Keratinocyte (primary cell): ENCODE results near the gene SLC25A21. TPM values are rescaled to one million over a fixed set of nuclear protein-coding genes. Genes with fewer than 3 reads are reported as not detected.
"Not testable (repeated sequence)": the region's sequence is repeated elsewhere in the genome, so short reads cannot be mapped to it uniquely, and the experiment has no call there.

Experiments
- DNase-seq: peaks from one replicate; pipeline ENCODE4 v3.0.0-alpha.2; 2011; ENCODE audit warnings: low read depth, missing footprints, low spot score
- FAIRE-seq: peaks from 2 replicates; lab custom pipeline; 2011; peaks lifted over from hg19 to GRCh38; lab: Jason Lieb, UNC
- H2AFZ ChIP-seq: 2 replicates; pipeline ENCODE4 v1.6.0; 2012; ENCODE audit warnings: low read length, control low read depth, inconsistent platforms; ENCODE audit not compliant: control insufficient read depth
- H3K27ac ChIP-seq: 2 replicates; pipeline ENCODE4 v1.5.1; 2011; ENCODE audit warnings: low read length; ENCODE audit not compliant: control insufficient read depth, insufficient read depth
- H3K27me3 ChIP-seq: 3 replicates; pipeline ENCODE4 v1.6.0; 2011; ENCODE audit warnings: low read length; ENCODE audit not compliant: control insufficient read depth, insufficient read depth; ENCODE audit errors: extremely low read depth
- H3K36me3 ChIP-seq, 2 experiments: 2 replicates in 1 of 2; 3 replicates in 1 of 2; pipeline ENCODE4 v1.5.1; 2011; ENCODE audit warnings: low read length in 2 of 2, mild to moderate bottlenecking in 1 of 2; ENCODE audit not compliant: control insufficient read depth in 2 of 2, insufficient read depth in 2 of 2; ENCODE audit errors: extremely low read depth in 1 of 2
- H3K4me1 ChIP-seq: 3 replicates; pipeline ENCODE4 v1.5.1; 2011; ENCODE audit warnings: low read length; ENCODE audit not compliant: control insufficient read depth, insufficient read depth; ENCODE audit errors: extremely low read depth
- H3K4me2 ChIP-seq: 3 replicates; pipeline ENCODE4 v1.6.0; 2011; ENCODE audit warnings: low read depth, low read length; ENCODE audit not compliant: control insufficient read depth, insufficient read depth; ENCODE audit errors: extremely low read depth
- H3K4me3 ChIP-seq, 3 experiments: fragments of 200-600 bp in 1 of 3; sonication (generic) in 1 of 3; 2 replicates in 2 of 3; 3 replicates in 1 of 3; pipeline ENCODE4 v1.5.1; 2011 to 2016; ENCODE audit warnings: low read length in 3 of 3, mild to moderate bottlenecking in 3 of 3, control low read depth in 2 of 3, inconsistent platforms in 1 of 3, low read depth in 1 of 3, mixed read lengths in 1 of 3, mixed run types in 1 of 3, moderate library complexity in 1 of 3; ENCODE audit not compliant: control insufficient read depth in 2 of 3, insufficient read depth in 2 of 3; ENCODE audit errors: extremely low read depth in 1 of 3
- H3K79me2 ChIP-seq: 2 replicates; pipeline ENCODE4 v1.6.0; 2012; ENCODE audit warnings: low read length; ENCODE audit not compliant: control insufficient read depth, insufficient read depth
- H3K9ac ChIP-seq: 3 replicates; pipeline ENCODE4 v1.6.0; 2011; ENCODE audit warnings: low read length; ENCODE audit not compliant: control insufficient read depth, insufficient read depth; ENCODE audit errors: extremely low read depth
- H3K9me1 ChIP-seq: 3 replicates; pipeline ENCODE4 v1.6.0; 2011; ENCODE audit warnings: low read length; ENCODE audit not compliant: control insufficient read depth, insufficient read depth; ENCODE audit errors: extremely low read depth
- H3K9me3 ChIP-seq: 2 replicates; pipeline ENCODE4 v1.5.1; 2012; ENCODE audit warnings: low read depth, low read length; ENCODE audit not compliant: control insufficient read depth
- H4K20me1 ChIP-seq: 3 replicates; pipeline ENCODE4 v1.6.0; 2011; ENCODE audit warnings: low read length; ENCODE audit not compliant: control insufficient read depth, insufficient read depth; ENCODE audit errors: extremely low read depth
- CTCF ChIP-seq, 3 experiments: IDR thresholded peaks in 1 of 3; conservative IDR thresholded peaks in 1 of 3; optimal IDR thresholded peaks in 1 of 3; 2 replicates in 2 of 3; 3 replicates in 1 of 3; pipeline versions ENCODE3 to v1.5.1; 2011; ENCODE audit warnings: low read length in 3 of 3, mild to moderate bottlenecking in 3 of 3, moderate library complexity in 2 of 3, control low read depth in 1 of 3, inconsistent platforms in 1 of 3; ENCODE audit not compliant: insufficient read depth in 2 of 3; ENCODE audit errors: extremely low read depth in 1 of 3
- EZH2 ChIP-seq: IDR thresholded peaks from one replicate; pipeline ENCODE4 v1.6.1; 2012; ENCODE audit warnings: inconsistent platforms, mild to moderate bottlenecking, low read length, moderate library complexity
- dilution Hi-C: fragments of 300-500 bp; cut with MboI; formaldehyde crosslinking; loops from one replicate; pipeline ENCODE4 v1.7.0; 2020; ENCODE audit warnings: low sequenced_read_pairs; ENCODE audit not compliant: extremely low pct_ligation_motif_present
- polyA plus RNA-seq, 5 experiments: library from polyadenylated mRNA; depleted of rRNA in 3 of 5; stranded (reverse) in 3 of 5; stranded (forward) in 1 of 5; unstranded in 1 of 5; fragments of >200 nt; gene quantifications; 1 replicate in 1 of 5; 2 replicates in 3 of 5; 3 replicates in 1 of 5; pipeline versions ENCODE4 v1.2.1 to v1.2.3, GENCODE V29; 2011 to 2012; ENCODE audit warnings: missing spikeins in 2 of 5, low read depth in 1 of 5, low replicate concordance in 1 of 5

SLC25A21 gene
- polyA plus RNA-seq, 1 donor (not counting 4 experiments of a cell fraction or from before 2014, with no cell fraction given): 0.66 TPM

DNA sequence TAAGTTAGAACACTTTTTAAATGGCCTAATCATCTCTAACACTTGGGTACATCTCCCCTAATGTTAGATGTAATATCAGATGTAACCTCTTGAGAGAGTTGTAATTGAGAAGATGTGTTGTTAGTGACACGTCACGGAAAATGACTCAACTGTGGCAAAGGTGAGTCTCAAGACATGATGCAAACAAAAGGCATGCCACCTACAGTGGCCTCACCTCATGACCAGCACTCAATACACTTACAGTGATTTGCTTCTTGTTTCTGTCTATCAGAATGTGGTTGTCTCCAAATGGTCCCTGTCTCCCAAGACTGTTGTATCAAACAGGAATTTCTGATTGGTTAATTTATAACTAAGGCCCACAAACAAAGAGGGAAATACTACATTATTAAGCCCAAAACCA lies 91.2 kb downstream of the SLC25A21 start:
- Histone ChIP-seq H3K27me3 (no peaks in the 10 kb centered on the region), H3K79me2 (no peaks in the 10 kb centered on the region), H3K27ac (peak overlapping the region; percentile 20), H3K4me3 (no peak overlapping the region), H3K9me3 (no peaks in the 10 kb centered on the region), H3K9me1 (no peaks in the 10 kb centered on the region), H4K20me1 (no peaks in the 10 kb centered on the region), H3K9ac (no peak overlapping the region), H3K4me2 (peak overlapping the region; percentile 4), H3K36me3 (no peaks in the 10 kb centered on the region), H2AFZ (no peak overlapping the region), H3K4me1 (peaks cover 6% of the 10 kb centered on the region)
- dilution Hi-C loops: no loop called here
- DNase-seq: no peak
- no peak for FAIRE-seq
- TF ChIP-seq CTCF (optimal IDR thresholded peaks at IDR 0.05 in 1 of 3, IDR thresholded peaks at IDR 0.05 in 1 of 3, conservative IDR thresholded peaks at IDR 0.05 in 1 of 3; ENCODE audit: extremely low read depth in 1 of 3, insufficient read depth in 2 of 3, low read length in 3 of 3): no peak
- TF ChIP-seq EZH2: no peak

GRCh38 chr14:37078131-37078530 lies 94.3 kb downstream of the SLC25A21 start:
- no peak for FAIRE-seq
- dilution Hi-C loops: no loop called here

GRCh38 chr14:37074320-37074719 lies 98.1 kb downstream of the SLC25A21 start:
- FAIRE-seq, H3K9ac ChIP-seq, H3K79me2 ChIP-seq, dilution Hi-C loops, H3K36me3 ChIP-seq, H3K4me1 ChIP-seq, H3K4me2 ChIP-seq, H3K27ac ChIP-seq, H3K27me3 ChIP-seq, H3K9me1 ChIP-seq, H3K9me3 ChIP-seq, H3K4me3 ChIP-seq, H4K20me1 ChIP-seq, DNase-seq, H2AFZ ChIP-seq: not testable (repeated sequence)

More at GRCh38 chr14:37078131-37078530, 94.3 kb downstream of the SLC25A21 start:
- Histone ChIP-seq H3K4me2 (no peak overlapping the region), H3K9me3 (no peaks in the 10 kb centered on the region), H3K4me1 (peaks cover 6% of the 10 kb centered on the region), H3K27ac (no peak overlapping the region), H3K27me3 (no peaks in the 10 kb centered on the region), H3K9ac (no peak overlapping the region), H2AFZ (no peak overlapping the region), H3K79me2 (no peaks in the 10 kb centered on the region), H3K9me1 (no peaks in the 10 kb centered on the region), H3K36me3 (no peaks in the 10 kb centered on the region), H3K4me3 (no peak overlapping the region), H4K20me1 (no peaks in the 10 kb centered on the region)
- DNase-seq: no peak
- TF ChIP-seq EZH2 (no peak), CTCF (optimal IDR thresholded peaks at IDR 0.05 in 1 of 3, IDR thresholded peaks at IDR 0.05 in 1 of 3, conservative IDR thresholded peaks at IDR 0.05 in 1 of 3; ENCODE audit: extremely low read depth in 1 of 3, insufficient read depth in 2 of 3, low read length in 3 of 3) (no peak)
